Natural killer cell (primary cell): ENCODE results near the gene VTCN1. TPM values are rescaled to one million over a fixed set of nuclear protein-coding genes. Genes with fewer than 3 reads are reported as not detected.
"Not testable (repeated sequence)": the region's sequence is repeated elsewhere in the genome, so short reads cannot be mapped to it uniquely, and the experiment has no call there.

Experiments used
- ATAC-seq, 3 donors: fragments of 150-1000 bp in 2 of 3; fragments of 200-7000 bp in 1 of 3; cut with Tn5 transposase; 1 replicate in 1 of 3; 2 replicates in 2 of 3; pipeline ENCODE4 v1.10.0; 2021; ENCODE audit warnings: mild to moderate bottlenecking in 2 of 3, moderate library complexity in 2 of 3
- DNase-seq, 2 donors: peaks; one replicate each; pipeline versions ENCODE4 v3.0.0 to v3.0.0-alpha.2; 2013 to 2021; ENCODE audit warnings: mixed read lengths in 1 of 2
- H3K27ac ChIP-seq: one replicate; pipeline ENCODE4 v1.5.1; 2013; ENCODE audit warnings: mild to moderate bottlenecking, low read length
- H3K27me3 ChIP-seq: one replicate; pipeline ENCODE4 v1.6.1; 2013; ENCODE audit warnings: low read length; ENCODE audit not compliant: control insufficient read depth, insufficient read depth
- H3K36me3 ChIP-seq: one replicate; pipeline ENCODE4 v1.6.1; 2013; ENCODE audit warnings: low read length; ENCODE audit not compliant: control insufficient read depth, insufficient read depth
- H3K4me1 ChIP-seq: one replicate; pipeline ENCODE4 v1.6.1; 2013; ENCODE audit warnings: low read length; ENCODE audit not compliant: control insufficient read depth, insufficient read depth
- H3K4me3 ChIP-seq: one replicate; pipeline ENCODE4 v1.5.1; 2013; ENCODE audit warnings: low read length
- H3K9me3 ChIP-seq: one replicate; pipeline ENCODE4 v1.6.1; 2013; ENCODE audit warnings: low read length; ENCODE audit not compliant: control insufficient read depth, insufficient read depth
- H3K27ac Mint-ChIP-seq, 2 donors: one replicate each; pipeline ENCODE4 v1.8.0; 2022; ENCODE audit warnings: mild to moderate bottlenecking in 2 of 2, mixed read lengths in 2 of 2, moderate library complexity in 1 of 2
- H3K27me3 Mint-ChIP-seq, 2 donors: one replicate each; pipeline ENCODE4 v1.8.0; 2022; ENCODE audit warnings: low read depth in 2 of 2, mixed read lengths in 2 of 2
- H3K36me3 Mint-ChIP-seq: one replicate; pipeline ENCODE4 v1.8.0; 2022; ENCODE audit warnings: mixed read lengths
- H3K4me1 Mint-ChIP-seq, 2 donors: one replicate each; pipeline ENCODE4 v1.8.0; 2022; ENCODE audit warnings: mixed read lengths in 2 of 2
- H3K4me3 Mint-ChIP-seq: one replicate; pipeline ENCODE4 v1.8.0; 2022; ENCODE audit warnings: mild to moderate bottlenecking, moderate library complexity, mixed read lengths
- H3K9me3 Mint-ChIP-seq, 2 donors: one replicate each; pipeline ENCODE4 v1.8.0; 2022; ENCODE audit warnings: mixed read lengths in 2 of 2
- CTCF ChIP-seq: fragments of 200-600 bp; IDR thresholded peaks from one replicate; pipeline ENCODE4 v1.8.0; 2022; ENCODE audit warnings: antibody characterized with exemption
- WGBS: methylation state at CpG from one replicate; pipeline ENCODE4 v1.1.7; 2013; ENCODE audit warnings: missing lambda C conversion rate; ENCODE audit not compliant: insufficient coverage; 5-methylcytosine and 5-hydroxymethylcytosine counted together
- intact Hi-C: fragments of 100-400 bp; cut with micrococcal nuclease; formaldehyde crosslinking; loops from one replicate; pipeline ENCODE4 v1.14.2; 2022
- total RNA-seq, 4 donors: library from RNA; stranded (reverse); fragments of 120-200 nt in 1 of 4; gene quantifications; one replicate each; pipeline versions ENCODE4 v1.2.3 to v1.2.4, GENCODE V29; 2013 to 2022

Gene VTCN1
- not detected for total RNA-seq
- not detected for total RNA-seq (2013)

GRCh38 chr1:117210831-117211261, at the start of gene VTCN1:
Gene VTCN1, minus strand, starts transcription at chr1:117210927. Its CDS starts 72 bp downstream, at chr1:117210855.
- 88% methylated on average over 8 of the region's 8 CpGs for WGBS
- H3K27me3 ChIP-seq, result no peaks in the 10 kb centered on the region

GRCh38 chr1:117258791-117259190, 48.1 kb upstream of the VTCN1 start:
- Mint-ChIP-seq H3K36me3 (no peaks in the 10 kb centered on the region), H3K4me3 (no peak overlapping the region), H3K27me3 (peaks cover 15 to 19% of the 10 kb centered on the region in 2 donors), H3K4me1 (no peaks in the 10 kb centered on the region), H3K27ac (no peak overlapping the region), H3K9me3 (no peaks in the 10 kb centered on the region)
- 86% methylated on average over 3 of the region's 3 CpGs for WGBS
- no peaks in the 10 kb centered on the region for H3K36me3 ChIP-seq
- TF ChIP-seq CTCF, result no peak
- H3K27ac ChIP-seq, result no peak overlapping the region
- no peaks in the 10 kb centered on the region for H3K4me1 ChIP-seq
- H3K4me3 ChIP-seq, result no peak overlapping the region
- no peaks in the 10 kb centered on the region for H3K9me3 ChIP-seq
- no peak for ATAC-seq
- intact Hi-C loops, result no loop called here
- no peak for DNase-seq
- no peaks in the 10 kb centered on the region for H3K27me3 ChIP-seq

More at GRCh38 chr1:117210831-117211261, at the start of gene VTCN1:
- Histone ChIP-seq H3K4me1 (no peaks in the 10 kb centered on the region), H3K4me3 (no peak within 1 kb of the TSS), H3K9me3 (no peaks in the 10 kb centered on the region), H3K27ac (no peak within 1 kb of the TSS), H3K36me3 (no peaks in the 10 kb centered on the region)
- Mint-ChIP-seq H3K36me3 (no peaks in the 10 kb centered on the region), H3K27me3 (peaks cover 0 to 15% of the 10 kb centered on the region in 2 donors), H3K27ac (no peak within 1 kb of the TSS), H3K4me1 (no peaks in the 10 kb centered on the region), H3K9me3 (no peaks in the 10 kb centered on the region), H3K4me3 (no peak within 1 kb of the TSS)
- ATAC-seq (no peak), DNase-seq (no peak)
- intact Hi-C loops, result no loop called here
- TF ChIP-seq CTCF, result no peak

GRCh38 chr1:117258075-117258474, 47.3 kb upstream of the VTCN1 start:
- H3K27me3 ChIP-seq, result not testable (repeated sequence)

GRCh38 chr1:117257291-117257690, 46.6 kb upstream of the VTCN1 start:
- Histone ChIP-seq H3K4me1 (no peaks in the 10 kb centered on the region), H3K4me3 (no peak overlapping the region), H3K27me3 (no peaks in the 10 kb centered on the region), H3K36me3 (no peaks in the 10 kb centered on the region), H3K9me3 (no peaks in the 10 kb centered on the region), H3K27ac (no peak overlapping the region)
- no peak overlapping the region for H3K4me3 Mint-ChIP-seq
- H3K27ac Mint-ChIP-seq, result no peak overlapping the region
- ATAC-seq, result no peak
- no peaks in the 10 kb centered on the region for H3K9me3 Mint-ChIP-seq
- no peak for DNase-seq
- H3K27me3 Mint-ChIP-seq, result peaks cover 14 to 19% of the 10 kb centered on the region in 2 donors
- intact Hi-C loops, result no loop called here
- no peaks in the 10 kb centered on the region for H3K36me3 Mint-ChIP-seq
- no peak for TF ChIP-seq CTCF
- H3K4me1 Mint-ChIP-seq, result no peaks in the 10 kb centered on the region

More at GRCh38 chr1:117258075-117258474, 47.3 kb upstream of the VTCN1 start:
- H3K27me3 Mint-ChIP-seq, result peaks cover 13 to 19% of the 10 kb centered on the region in 2 donors
- ATAC-seq, H3K36me3 ChIP-seq, H3K36me3 Mint-ChIP-seq, H3K27ac ChIP-seq, DNase-seq, intact Hi-C loops, H3K4me3 ChIP-seq, H3K27ac Mint-ChIP-seq, H3K4me1 Mint-ChIP-seq, H3K4me3 Mint-ChIP-seq, H3K9me3 Mint-ChIP-seq, H3K9me3 ChIP-seq, H3K4me1 ChIP-seq: not testable (repeated sequence)
